ENCODE measurements around the gene LY9. TPM values are rescaled to one million over a fixed set of nuclear protein-coding genes. Genes with fewer than 3 reads are reported as not detected.

The LY9 gene
- total and polyA plus RNA-seq, 8 donors = 0.05 to 0.55 (median 0.35) TPM; not detected in 1

- 87 to 93% methylated on average over 8 of the region's 8 CpGs for WGBS, 2 donors
These were observed 18.9 kb downstream of the LY9 start for GRCh38 chr1:160814856-160815255.

GRCh38 chr1:160818207-160818937 lies 22.4 kb downstream of the LY9 start:
- H3K4me3 ChIP-seq = no peak overlapping the region
- H3K27ac ChIP-seq = no peak overlapping the region
- no peaks in the 10 kb centered on the region for H3K4me1 ChIP-seq
- H3K9me3 ChIP-seq = no peaks in the 10 kb centered on the region
- no peak for DNase-seq
- intact Hi-C loops (cut with DNase I) = no loop called here
- no peak for ATAC-seq
- H3K27me3 ChIP-seq = peaks cover 0 to 4% (median 0%) of the 10 kb centered on the region in 4 donors
- no peak for FAIRE-seq
- WGBS, 2 donors = 58 to 63% methylated on average over 9 of the region's 9 CpGs
- TF ChIP-seq, protein P1, sequence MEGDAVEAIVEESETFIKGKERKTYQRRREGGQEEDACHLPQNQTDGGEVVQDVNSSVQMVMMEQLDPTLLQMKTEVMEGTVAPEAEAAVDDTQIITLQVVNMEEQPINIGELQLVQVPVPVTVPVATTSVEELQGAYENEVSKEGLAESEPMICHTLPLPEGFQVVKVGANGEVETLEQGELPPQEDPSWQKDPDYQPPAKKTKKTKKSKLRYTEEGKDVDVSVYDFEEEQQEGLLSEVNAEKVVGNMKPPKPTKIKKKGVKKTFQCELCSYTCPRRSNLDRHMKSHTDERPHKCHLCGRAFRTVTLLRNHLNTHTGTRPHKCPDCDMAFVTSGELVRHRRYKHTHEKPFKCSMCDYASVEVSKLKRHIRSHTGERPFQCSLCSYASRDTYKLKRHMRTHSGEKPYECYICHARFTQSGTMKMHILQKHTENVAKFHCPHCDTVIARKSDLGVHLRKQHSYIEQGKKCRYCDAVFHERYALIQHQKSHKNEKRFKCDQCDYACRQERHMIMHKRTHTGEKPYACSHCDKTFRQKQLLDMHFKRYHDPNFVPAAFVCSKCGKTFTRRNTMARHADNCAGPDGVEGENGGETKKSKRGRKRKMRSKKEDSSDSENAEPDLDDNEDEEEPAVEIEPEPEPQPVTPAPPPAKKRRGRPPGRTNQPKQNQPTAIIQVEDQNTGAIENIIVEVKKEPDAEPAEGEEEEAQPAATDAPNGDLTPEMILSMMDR (IDR thresholded peaks at IDR 0.05) = no peak
- H3K36me3 ChIP-seq = no peaks in the 10 kb centered on the region

More at GRCh38 chr1:160814856-160815255, 18.9 kb downstream of the LY9 start:
- H3K4me3 ChIP-seq = no peak overlapping the region
- intact Hi-C loops (cut with DNase I) = no loop called here
- H3K9me3 ChIP-seq = no peaks in the 10 kb centered on the region
- peaks cover 0 to 4% (median 0%) of the 10 kb centered on the region in 4 donors for H3K27me3 ChIP-seq
- H3K4me1 ChIP-seq = no peaks in the 10 kb centered on the region
- no peak for DNase-seq
- ATAC-seq = no peak
- H3K36me3 ChIP-seq = no peaks in the 10 kb centered on the region
- no peak overlapping the region for H3K27ac ChIP-seq
- FAIRE-seq = no peak
- TF ChIP-seq, protein P1 (IDR thresholded peaks at IDR 0.05) = no peak

- Histone ChIP-seq H3K4me3 (no peak overlapping the region), H3K36me3 (no peaks in the 10 kb centered on the region), H3K27me3 (peaks cover 0 to 4% (median 0%) of the 10 kb centered on the region in 4 donors), H3K27ac (no peak overlapping the region), H3K4me1 (no peaks in the 10 kb centered on the region), H3K9me3 (no peaks in the 10 kb centered on the region)
- FAIRE-seq (no peak), ATAC-seq (no peak), DNase-seq (no peak)
- intact Hi-C loops (cut with DNase I) = no loop called here
- 72 to 75% methylated on average over 3 of the region's 3 CpGs for WGBS, 2 donors
- TF ChIP-seq, protein P1 (IDR thresholded peaks at IDR 0.05) = no peak
These were observed 23.2 kb downstream of the LY9 start for GRCh38 chr1:160819186-160819585.

- Histone ChIP-seq H3K9me3 (no peaks in the 10 kb centered on the region), H3K27me3 (peaks cover 0 to 4% (median 0%) of the 10 kb centered on the region in 4 donors), H3K4me3 (no peak overlapping the region), H3K27ac (no peak overlapping the region), H3K4me1 (no peaks in the 10 kb centered on the region), H3K36me3 (no peaks in the 10 kb centered on the region)
- DNase-seq (no peak), ATAC-seq (no peak), FAIRE-seq (no peak)
- TF ChIP-seq, protein P1 (IDR thresholded peaks at IDR 0.05) = no peak
- intact Hi-C loops (cut with DNase I) = no loop called here
- 74 to 79% methylated on average over 8 of the region's 8 CpGs for WGBS, 2 donors
These were observed 25.7 kb downstream of the LY9 start for GRCh38 chr1:160821627-160822026.

DNA sequence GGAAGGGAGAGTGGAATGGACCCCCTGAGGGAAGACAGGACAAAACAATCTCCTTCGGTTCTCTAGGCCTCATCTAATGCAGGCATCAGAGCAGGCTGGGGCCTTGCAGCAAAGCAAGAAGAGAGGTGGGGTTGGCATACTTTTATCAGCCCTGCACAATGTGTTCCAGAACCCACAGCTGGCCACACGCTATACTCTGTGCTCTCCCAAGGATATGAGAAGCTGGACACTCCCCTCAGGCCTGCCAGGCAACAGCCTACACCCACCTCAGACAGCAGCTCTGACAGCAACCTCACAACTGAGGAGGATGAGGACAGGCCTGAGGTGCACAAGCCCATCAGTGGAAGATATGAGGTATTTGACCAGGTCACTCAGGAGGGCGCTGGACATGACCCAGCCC lies 27.3 kb downstream of the LY9 start:
- H3K4me3 ChIP-seq = no peak overlapping the region
- ATAC-seq (no peak), DNase-seq (no peak), FAIRE-seq (no peak)
- no peaks in the 10 kb centered on the region for H3K36me3 ChIP-seq
- WGBS, 2 donors = 66 to 81% methylated on average over 3 of the region's 3 CpGs
- H3K9me3 ChIP-seq = no peaks in the 10 kb centered on the region
- no peak overlapping the region for H3K27ac ChIP-seq
- H3K27me3 ChIP-seq = no peaks in the 10 kb centered on the region
- no peaks in the 10 kb centered on the region for H3K4me1 ChIP-seq
- intact Hi-C loops (cut with DNase I) = no loop called here
- TF ChIP-seq, protein P1 (IDR thresholded peaks at IDR 0.05) = no peak

Data from pancreas (tissue), 10 donors.